Fibroblast of lung (primary cell): ENCODE results near the gene MRPS22.

ENCODE experiments used
- EZH2 ChIP-seq: IDR thresholded peaks from 2 replicates; pipeline ENCODE4 v1.5.1; 2012; ENCODE audit warnings: low read length, control low read depth, mild to moderate bottlenecking; ENCODE audit errors: missing control alignments
- TF ChIP-seq, protein P1 (sequence below), 2 donors: IDR thresholded peaks in 1 of 2; conservative IDR thresholded peaks in 1 of 2; 1 replicate in 1 of 2; 2 replicates in 1 of 2; pipeline ENCODE4 v1.5.1; 2011 to 2012; ENCODE audit warnings: low read length in 2 of 2, control low read depth in 1 of 2, inconsistent platforms in 1 of 2, low read depth in 1 of 2, mild to moderate bottlenecking in 1 of 2

DNA sequence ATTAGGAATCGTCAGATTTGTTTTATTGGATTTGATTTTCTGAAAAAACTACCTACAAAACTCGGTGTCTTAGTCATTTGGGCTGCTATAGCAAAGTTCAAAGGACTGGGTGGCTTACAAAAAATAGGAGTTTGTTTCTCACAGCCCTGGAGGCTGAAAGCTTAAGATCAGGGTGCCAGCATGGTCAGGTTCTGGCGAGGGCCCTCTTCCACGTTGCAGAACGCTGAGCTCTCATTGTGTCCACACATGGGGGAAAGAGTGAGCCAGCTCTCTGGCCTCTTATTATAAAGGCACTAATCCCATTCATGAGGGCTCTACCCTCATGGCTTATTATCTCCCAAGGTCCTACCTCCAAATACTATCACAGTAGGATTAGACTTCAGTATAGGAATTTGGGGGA, 40.6 kb upstream of the MRPS22 start:
- TF ChIP-seq, protein P1, sequence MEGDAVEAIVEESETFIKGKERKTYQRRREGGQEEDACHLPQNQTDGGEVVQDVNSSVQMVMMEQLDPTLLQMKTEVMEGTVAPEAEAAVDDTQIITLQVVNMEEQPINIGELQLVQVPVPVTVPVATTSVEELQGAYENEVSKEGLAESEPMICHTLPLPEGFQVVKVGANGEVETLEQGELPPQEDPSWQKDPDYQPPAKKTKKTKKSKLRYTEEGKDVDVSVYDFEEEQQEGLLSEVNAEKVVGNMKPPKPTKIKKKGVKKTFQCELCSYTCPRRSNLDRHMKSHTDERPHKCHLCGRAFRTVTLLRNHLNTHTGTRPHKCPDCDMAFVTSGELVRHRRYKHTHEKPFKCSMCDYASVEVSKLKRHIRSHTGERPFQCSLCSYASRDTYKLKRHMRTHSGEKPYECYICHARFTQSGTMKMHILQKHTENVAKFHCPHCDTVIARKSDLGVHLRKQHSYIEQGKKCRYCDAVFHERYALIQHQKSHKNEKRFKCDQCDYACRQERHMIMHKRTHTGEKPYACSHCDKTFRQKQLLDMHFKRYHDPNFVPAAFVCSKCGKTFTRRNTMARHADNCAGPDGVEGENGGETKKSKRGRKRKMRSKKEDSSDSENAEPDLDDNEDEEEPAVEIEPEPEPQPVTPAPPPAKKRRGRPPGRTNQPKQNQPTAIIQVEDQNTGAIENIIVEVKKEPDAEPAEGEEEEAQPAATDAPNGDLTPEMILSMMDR (conservative IDR thresholded peaks at IDR 0.05 in 1 of 2, IDR thresholded peaks at IDR 0.05 in 1 of 2; ENCODE audit: low read depth in 1 of 2, low read length in 2 of 2), result no peak
- no peak for TF ChIP-seq EZH2
